B cell (primary cell): ENCODE results near the gene KCTD17.

Source experiments
- CTCF ChIP-seq: fragments of 200-600 bp; IDR thresholded peaks from one replicate; pipeline ENCODE4 v1.8.0; 2022; ENCODE audit warnings: antibody characterized with exemption, mild to moderate bottlenecking
- EZH2 ChIP-seq: IDR thresholded peaks from 2 replicates; pipeline ENCODE4 v1.6.1; 2012; ENCODE audit warnings: borderline replicate concordance, low read depth, mild to moderate bottlenecking, moderate library complexity, low read length; ENCODE audit not compliant: insufficient read depth, poor library complexity, severe bottlenecking

GRCh38 chr22:37018086-37018814 is 33.3 kb upstream of the KCTD17 start:
- no peak for TF ChIP-seq CTCF
- no peak for TF ChIP-seq EZH2
